MM.1S (cell line): ENCODE results near the gene NYNRIN.

ENCODE experiments used
- CTCF ChIP-seq: fragments of 300-600 bp; sonication (generic); IDR thresholded peaks from 2 replicates; pipeline ENCODE4 v1.5.1; 2016; ENCODE audit warnings: antibody characterized with exemption, low read length, mixed read lengths
- EZH2phosphoT487 ChIP-seq: fragments of 300-600 bp; sonication (generic); IDR thresholded peaks from 2 replicates; pipeline ENCODE4 v1.6.1; 2018; ENCODE audit warnings: antibody characterized with exemption, low read length

- TF ChIP-seq EZH2phosphoT487 (no peak), CTCF (no peak)
Observed at GRCh38 chr14:24367514-24368211, 31.1 kb upstream of the NYNRIN start, which contains the start of gene NFATC4.
